ENCODE measurements around the gene SV2A.
"Not testable (repeated sequence)": the region's sequence is repeated elsewhere in the genome, so short reads cannot be mapped to it uniquely, and the experiment has no call there.

DNA sequence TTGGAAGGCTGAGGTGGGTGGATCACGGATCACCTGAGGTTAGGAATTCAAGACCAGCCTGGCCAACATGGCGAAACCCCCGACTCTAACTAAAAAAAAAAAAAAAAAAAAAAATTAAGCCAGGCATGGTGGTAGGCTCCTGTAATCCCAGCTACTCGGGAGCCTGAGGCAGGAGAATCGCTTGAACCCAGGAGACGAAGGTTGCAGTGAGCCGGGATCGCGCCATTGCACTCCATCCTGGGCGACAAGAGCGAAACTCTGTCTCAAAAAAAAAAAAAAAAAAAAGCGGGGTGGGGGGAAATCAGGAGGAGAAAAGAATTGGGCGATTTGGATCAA, 21.0 kb upstream of the SV2A start:
- not testable (repeated sequence) for TF ChIP-seq CTCF (IDR thresholded peaks at IDR 0.05); EZH2 (IDR thresholded peaks at IDR 0.05; ENCODE audit: borderline replicate concordance, insufficient read depth, low read depth, low read length, poor library complexity, severe bottlenecking)

Data from B cell (primary cell).